Gastroesophageal sphincter (tissue), 4 donors: ENCODE results near the gene PRIMPOL. TPM values are rescaled to one million over a fixed set of nuclear protein-coding genes. Genes with fewer than 3 reads are reported as not detected.
A peak's percentile ranks its signal among the peaks of the same experiment; 100 is the strongest.

Experiments used
- ATAC-seq: fragments of 150-250 bp; one replicate; pipeline ENCODE4 v1.9.1; 2016; ENCODE audit warnings: mild to moderate bottlenecking, moderate library complexity
- H3K27ac ChIP-seq, 4 donors: fragments of 200-600 bp; sonication (generic) in 3 of 4; 1 replicate in 3 of 4; 2 replicates in 1 of 4; pipeline ENCODE4 v1.5.1; 2016 to 2019
- H3K27me3 ChIP-seq: fragments of 200-600 bp; sonication (generic); one replicate; pipeline ENCODE4 v1.5.1; 2019
- H3K36me3 ChIP-seq, 2 donors: fragments of 200-600 bp; sonication (generic); one replicate each; pipeline ENCODE4 v1.5.1; 2019; ENCODE audit warnings: control low read depth in 1 of 2
- H3K4me1 ChIP-seq, 3 donors: fragments of 200-600 bp; sonication (generic); 1 replicate in 2 of 3; 2 replicates in 1 of 3; pipeline ENCODE4 v1.5.1; 2016 to 2019; ENCODE audit warnings: control low read depth in 2 of 3
- H3K4me3 ChIP-seq, 2 donors: fragments of 200-600 bp; sonication (generic); one replicate each; pipeline ENCODE4 v1.5.1; 2019; ENCODE audit warnings: mild to moderate bottlenecking in 1 of 2, moderate library complexity in 1 of 2
- H3K9me3 ChIP-seq, 3 donors: fragments of 200-600 bp; sonication (generic); one replicate each; pipeline ENCODE4 v1.5.1; 2017 to 2019; ENCODE audit warnings: control low read depth in 2 of 3
- CTCF ChIP-seq, 4 experiments: fragments of 200-600 bp in 2 of 4; fragments of 450-650 bp in 2 of 4; sonication (generic) in 1 of 4; IDR thresholded peaks; one replicate each; pipeline ENCODE4 v1.5.1; 2017 to 2019; ENCODE audit warnings: antibody characterized with exemption in 4 of 4, mild to moderate bottlenecking in 2 of 4, moderate library complexity in 2 of 4
- EP300 ChIP-seq: sonication (generic); formaldehyde crosslinking; IDR thresholded peaks from one replicate; pipeline ENCODE4 v1.6.1; 2017; ENCODE audit warnings: antibody characterized with exemption, mild to moderate bottlenecking
- POLR2A ChIP-seq, 2 donors: fragments of 450-650 bp; IDR thresholded peaks; one replicate each; pipeline ENCODE4 v1.6.1; 2017; ENCODE audit warnings: antibody characterized with exemption in 2 of 2, mild to moderate bottlenecking in 2 of 2, moderate library complexity in 1 of 2
- POLR2AphosphoS5 ChIP-seq: sonication (generic); formaldehyde crosslinking; IDR thresholded peaks from one replicate; pipeline ENCODE4 v1.6.1; 2017; ENCODE audit warnings: antibody characterized with exemption
- WGBS, 2 donors: methylation state at CpG; one replicate each; pipeline ENCODE4 v1.1.5; 2018; ENCODE audit warnings: low coverage in 1 of 2; 5-methylcytosine and 5-hydroxymethylcytosine counted together
- total RNA-seq, 4 donors: library from RNA; depleted of rRNA; stranded (reverse); fragments of >200 nt; gene quantifications; one replicate each; pipeline ENCODE4 v1.1.0, GENCODE V29; 2016

Gene PRIMPOL
- total RNA-seq, 4 donors from 2014 or later = 14.2 to 21.6 (median 16.9) TPM

- H3K27ac ChIP-seq = no peak overlapping the region
- ATAC-seq = no peak
- no peaks in the 10 kb centered on the region for H3K27me3 ChIP-seq
- no peak overlapping the region for H3K4me3 ChIP-seq
- H3K36me3 ChIP-seq = no peaks in the 10 kb centered on the region
- no peaks in the 10 kb centered on the region for H3K9me3 ChIP-seq
- H3K4me1 ChIP-seq = peaks cover 11 to 64% (median 14%) of the 10 kb centered on the region in 3 donors
- TF ChIP-seq POLR2A (IDR thresholded peaks at IDR 0.05) (no peak), CTCF (IDR thresholded peaks at IDR 0.05) (no peak), EP300 (no peak), POLR2AphosphoS5 (no peak)
- 75 to 78% methylated on average over 1 of the region's 1 CpG for WGBS, 2 donors
Observed at GRCh38 chr4:184643731-184644130, 5.8 kb upstream of the PRIMPOL start.

DNA sequence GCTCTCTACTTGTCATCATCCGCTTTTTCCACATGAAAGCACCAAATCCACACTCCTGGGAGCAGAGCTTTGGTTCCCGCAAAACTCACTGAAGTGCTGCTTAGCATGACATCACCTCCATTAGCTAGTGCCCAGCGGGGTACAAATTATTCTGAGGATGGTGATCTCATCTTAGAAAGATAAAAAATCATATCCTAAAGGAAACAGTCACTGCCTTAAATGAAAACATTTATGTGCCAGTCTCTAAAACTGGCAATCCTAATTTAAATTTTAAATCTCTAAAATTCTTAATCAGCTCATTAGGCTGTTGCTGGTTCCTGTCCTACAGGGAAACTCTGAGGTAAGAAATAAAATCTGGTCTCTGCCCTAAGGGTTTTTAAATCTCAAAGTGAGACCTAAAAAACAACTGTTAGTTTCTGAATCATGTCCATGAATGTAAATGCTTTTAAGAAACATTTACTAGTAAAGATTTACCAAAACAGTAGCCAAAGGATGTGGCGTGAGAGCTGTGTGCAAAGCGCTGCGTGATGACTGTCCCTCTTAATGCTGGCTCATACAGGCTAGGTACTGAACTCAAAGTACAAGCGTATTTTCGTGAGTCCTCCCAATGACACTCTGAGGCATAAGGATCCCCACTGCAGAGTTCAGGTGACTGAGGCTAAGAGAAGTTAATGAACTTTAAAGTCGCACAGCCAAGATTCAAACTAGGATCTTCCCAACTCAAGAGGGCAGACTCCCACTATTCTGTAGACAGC lies 4.8 kb upstream of the PRIMPOL start:
- Histone ChIP-seq H3K4me3 (no peak overlapping the region), H3K36me3 (no peaks in the 10 kb centered on the region), H3K27me3 (no peaks in the 10 kb centered on the region), H3K4me1 (peaks cover 11 to 60% (median 14%) of the 10 kb centered on the region in 3 donors), H3K27ac (no peak overlapping the region), H3K9me3 (no peaks in the 10 kb centered on the region)
- 82 to 90% methylated on average over 6 to 9 of the region's 9 CpGs for WGBS, 2 donors
- TF ChIP-seq POLR2A (IDR thresholded peaks at IDR 0.05) = no peak
- no peak for TF ChIP-seq EP300
- no peak for TF ChIP-seq POLR2AphosphoS5
- no peak for TF ChIP-seq CTCF (IDR thresholded peaks at IDR 0.05)
- no peak for ATAC-seq

DNA sequence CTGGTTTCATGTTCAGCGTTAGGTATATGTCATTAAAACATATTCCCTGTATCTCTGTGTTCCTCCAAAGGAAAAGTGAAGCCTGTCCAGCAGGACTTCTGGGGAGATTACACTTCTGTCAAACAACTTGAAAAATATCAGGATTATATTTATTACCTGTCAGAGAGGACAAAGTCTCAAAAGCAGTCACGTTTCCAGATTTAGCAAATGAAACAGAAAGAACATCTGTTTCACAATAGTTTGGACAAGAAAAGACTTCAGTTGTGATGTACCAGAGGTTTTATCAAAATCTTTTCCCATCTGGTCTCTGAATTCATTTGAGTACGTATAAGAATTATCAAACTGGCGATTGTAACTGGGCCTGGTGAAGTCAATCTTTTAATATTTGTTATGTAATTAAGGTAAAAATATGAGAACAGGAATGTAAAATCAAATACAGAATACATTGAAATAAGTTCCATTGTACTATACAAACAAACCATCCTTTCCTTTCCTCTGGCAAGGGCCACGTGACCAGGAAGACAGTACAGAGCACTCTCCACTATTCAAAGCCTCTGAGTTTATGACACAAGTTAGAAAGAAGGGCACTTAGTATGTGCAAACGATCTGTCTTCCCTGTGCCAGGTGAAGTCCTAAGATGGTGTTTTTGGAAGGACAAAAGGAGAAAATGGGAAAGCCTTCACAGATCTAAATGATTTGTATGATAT lies 3.5 kb upstream of the PRIMPOL start:
- Histone ChIP-seq H3K27ac (peak overlapping the region in 2 of 4 donors; percentile 7 to 94), H3K4me1 (peaks cover 11 to 63% (median 21%) of the 10 kb centered on the region in 3 donors), H3K9me3 (no peaks in the 10 kb centered on the region), H3K27me3 (no peaks in the 10 kb centered on the region), H3K36me3 (no peaks in the 10 kb centered on the region), H3K4me3 (no peak overlapping the region)
- TF ChIP-seq EP300 (no peak), CTCF (IDR thresholded peaks at IDR 0.05) (no peak), POLR2A (IDR thresholded peaks at IDR 0.05) (no peak), POLR2AphosphoS5 (no peak)
- ATAC-seq = no peak
- WGBS, 2 donors = 57 to 67% methylated on average over 6 of the region's 6 CpGs

DNA sequence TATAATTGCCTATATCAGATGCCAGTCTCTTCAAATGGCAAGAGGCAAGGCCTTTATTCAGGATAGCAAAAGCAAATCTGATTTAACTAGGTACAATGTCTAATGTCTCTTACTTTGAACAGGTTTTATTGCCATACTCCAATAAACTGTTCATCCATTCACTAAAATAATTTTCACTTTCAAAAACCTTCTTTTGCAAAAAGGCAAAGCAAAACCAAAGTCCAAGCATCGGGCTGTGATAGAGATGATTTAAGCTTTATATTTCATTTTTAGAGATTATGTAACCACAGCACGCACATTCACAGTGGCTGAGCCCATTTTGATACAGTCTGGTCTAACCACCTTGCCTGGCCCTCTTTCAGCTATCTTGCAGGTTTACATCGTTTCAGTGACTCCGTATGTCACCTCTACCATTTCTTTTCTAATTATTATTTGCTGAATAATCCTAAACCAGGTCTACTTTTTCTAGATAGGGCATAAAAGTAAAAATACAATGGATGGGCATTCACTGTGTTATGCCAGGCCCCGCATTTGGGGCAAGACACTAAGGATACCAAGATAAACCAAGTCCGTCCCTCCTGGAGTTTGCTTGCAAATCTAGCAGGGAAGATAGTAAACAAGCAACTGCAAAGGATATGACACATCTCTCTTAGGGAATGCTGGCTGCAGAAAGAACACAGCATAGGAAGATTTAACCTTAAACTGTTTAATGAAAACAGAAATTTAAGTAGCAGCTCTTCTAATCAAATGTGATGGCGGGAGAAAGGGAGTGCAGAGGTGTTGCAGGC lies 2.1 kb upstream of the PRIMPOL start:
- Histone ChIP-seq H3K9me3 (no peaks in the 10 kb centered on the region), H3K27me3 (no peaks in the 10 kb centered on the region), H3K36me3 (no peaks in the 10 kb centered on the region), H3K27ac (peak overlapping the region in 3 of 4 donors; percentile 94 to 99 (median 96)), H3K4me3 (peak overlapping the region; percentile 65 to 88), H3K4me1 (peaks cover 11 to 68% (median 21%) of the 10 kb centered on the region in 3 donors)
- WGBS, 2 donors = 48 to 58% methylated on average over 7 of the region's 7 CpGs
- no peak for TF ChIP-seq CTCF (IDR thresholded peaks at IDR 0.05)
- TF ChIP-seq POLR2AphosphoS5 = no peak
- TF ChIP-seq EP300 = no peak
- no peak for TF ChIP-seq POLR2A (IDR thresholded peaks at IDR 0.05)
- no peak for ATAC-seq
